ENCODE results near the gene TRIM16. TPM values are rescaled to one million over a fixed set of nuclear protein-coding genes. Genes with fewer than 3 reads are reported as not detected.
A peak's percentile ranks its signal among the peaks of the same experiment; 100 is the strongest.
"Not testable (repeated sequence)": the region's sequence is repeated elsewhere in the genome, so short reads cannot be mapped to it uniquely, and the experiment has no call there.

Gene TRIM16
- total RNA-seq, 4 donors from 2014 or later, result 11.0 to 30.8 (median 19.4) TPM

DNA sequence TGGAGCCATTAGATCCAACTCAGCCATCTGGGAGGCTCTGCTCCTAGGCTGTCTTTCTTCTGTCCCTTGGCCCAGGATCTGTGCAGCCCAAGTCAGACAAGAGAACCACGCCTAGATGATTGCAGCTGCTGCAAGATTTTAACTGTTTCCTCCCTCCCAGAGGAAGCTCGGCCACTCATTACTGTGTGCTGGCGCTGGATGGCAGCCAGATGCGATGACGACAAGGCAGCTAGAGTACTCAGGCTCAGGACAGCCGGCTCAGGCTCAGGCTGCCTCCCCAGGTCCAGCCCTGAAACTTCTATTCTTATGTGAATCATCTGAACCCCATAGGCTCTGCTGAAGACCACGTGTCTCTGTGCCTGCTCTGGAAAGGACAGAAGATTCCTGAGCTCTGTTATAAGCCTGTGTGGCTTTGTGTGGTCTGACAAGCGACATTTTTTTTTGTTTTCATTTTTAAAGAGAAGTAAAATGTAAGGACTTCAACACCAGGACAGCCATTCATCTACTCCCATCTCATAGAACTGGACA is 32.5 kb downstream of the TRIM16 start:
- H3K4me1 ChIP-seq, result peaks cover 0 to 3% of the 10 kb centered on the region in 2 donors
- H3K27me3 ChIP-seq, result no peaks in the 10 kb centered on the region
- no peaks in the 10 kb centered on the region for H3K36me3 ChIP-seq
- peak overlapping the region; percentile 32 to 39 for H3K4me3 ChIP-seq
- DNase-seq, result peak; percentile 91
- H3K9me3 ChIP-seq, result no peaks in the 10 kb centered on the region
- H3K27ac ChIP-seq, result peak overlapping the region; percentile 62 to 70
- TF ChIP-seq, protein P1, sequence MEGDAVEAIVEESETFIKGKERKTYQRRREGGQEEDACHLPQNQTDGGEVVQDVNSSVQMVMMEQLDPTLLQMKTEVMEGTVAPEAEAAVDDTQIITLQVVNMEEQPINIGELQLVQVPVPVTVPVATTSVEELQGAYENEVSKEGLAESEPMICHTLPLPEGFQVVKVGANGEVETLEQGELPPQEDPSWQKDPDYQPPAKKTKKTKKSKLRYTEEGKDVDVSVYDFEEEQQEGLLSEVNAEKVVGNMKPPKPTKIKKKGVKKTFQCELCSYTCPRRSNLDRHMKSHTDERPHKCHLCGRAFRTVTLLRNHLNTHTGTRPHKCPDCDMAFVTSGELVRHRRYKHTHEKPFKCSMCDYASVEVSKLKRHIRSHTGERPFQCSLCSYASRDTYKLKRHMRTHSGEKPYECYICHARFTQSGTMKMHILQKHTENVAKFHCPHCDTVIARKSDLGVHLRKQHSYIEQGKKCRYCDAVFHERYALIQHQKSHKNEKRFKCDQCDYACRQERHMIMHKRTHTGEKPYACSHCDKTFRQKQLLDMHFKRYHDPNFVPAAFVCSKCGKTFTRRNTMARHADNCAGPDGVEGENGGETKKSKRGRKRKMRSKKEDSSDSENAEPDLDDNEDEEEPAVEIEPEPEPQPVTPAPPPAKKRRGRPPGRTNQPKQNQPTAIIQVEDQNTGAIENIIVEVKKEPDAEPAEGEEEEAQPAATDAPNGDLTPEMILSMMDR (IDR thresholded peaks at IDR 0.05), result no peak
- TF ChIP-seq POLR2A (IDR thresholded peaks at IDR 0.05), result peak; percentile 31 to 50
- intact Hi-C loops (cut with DNase I; ENCODE audit: low total_unique reads), result no loop called here

DNA sequence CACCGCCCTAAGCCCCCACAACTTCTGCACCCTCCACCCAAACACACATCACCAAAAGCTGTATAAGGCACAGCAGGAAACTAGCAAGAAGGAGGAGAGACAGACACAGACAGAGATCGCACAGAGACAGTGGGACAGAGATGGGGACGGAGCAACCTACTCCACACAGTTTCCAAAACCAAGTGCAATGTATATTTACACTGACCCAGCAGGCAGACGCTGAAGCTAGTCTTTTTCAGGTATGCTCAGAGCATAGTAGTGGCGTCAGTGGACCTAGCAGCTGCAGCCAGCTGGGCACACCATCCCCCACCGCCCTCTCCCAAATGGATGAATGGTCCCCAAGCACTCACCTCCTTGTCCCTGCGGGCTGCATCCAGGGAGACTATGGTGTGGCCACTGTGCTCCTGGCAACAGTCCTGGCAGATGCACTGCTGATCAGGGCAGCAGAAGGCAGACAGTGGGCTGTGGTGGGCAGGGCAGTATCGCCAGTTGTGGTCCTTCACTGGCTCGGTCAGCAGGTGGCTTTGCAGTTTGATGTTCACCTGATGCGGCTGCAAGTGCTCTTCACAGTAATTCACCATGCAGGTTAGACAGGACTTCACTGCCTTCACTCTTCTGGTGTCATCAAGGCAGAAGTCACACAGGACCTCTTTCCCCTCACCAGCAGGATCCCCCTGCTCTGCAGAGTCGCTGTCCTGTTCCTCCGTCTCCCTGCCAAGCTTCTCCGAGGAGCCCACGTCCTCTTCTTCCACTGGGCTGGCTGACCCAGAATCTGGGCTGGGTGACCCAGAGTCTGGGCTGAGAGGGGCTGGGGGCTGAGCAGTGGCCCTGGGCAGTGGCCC is 33.1 kb downstream of the TRIM16 start:
- Histone ChIP-seq H3K4me1 (peaks cover 0 to 3% of the 10 kb centered on the region in 2 donors), H3K4me3 (peak overlapping the region; percentile 32 to 39), H3K27ac (peak overlapping the region; percentile 62 to 70), H3K27me3 (no peaks in the 10 kb centered on the region), H3K9me3 (no peaks in the 10 kb centered on the region), H3K36me3 (no peaks in the 10 kb centered on the region)
- no peak for DNase-seq
- TF ChIP-seq, protein P1 (IDR thresholded peaks at IDR 0.05), result no peak
- TF ChIP-seq POLR2A (IDR thresholded peaks at IDR 0.05), result no peak
- intact Hi-C loops (cut with DNase I; ENCODE audit: low total_unique reads), result no loop called here

DNA sequence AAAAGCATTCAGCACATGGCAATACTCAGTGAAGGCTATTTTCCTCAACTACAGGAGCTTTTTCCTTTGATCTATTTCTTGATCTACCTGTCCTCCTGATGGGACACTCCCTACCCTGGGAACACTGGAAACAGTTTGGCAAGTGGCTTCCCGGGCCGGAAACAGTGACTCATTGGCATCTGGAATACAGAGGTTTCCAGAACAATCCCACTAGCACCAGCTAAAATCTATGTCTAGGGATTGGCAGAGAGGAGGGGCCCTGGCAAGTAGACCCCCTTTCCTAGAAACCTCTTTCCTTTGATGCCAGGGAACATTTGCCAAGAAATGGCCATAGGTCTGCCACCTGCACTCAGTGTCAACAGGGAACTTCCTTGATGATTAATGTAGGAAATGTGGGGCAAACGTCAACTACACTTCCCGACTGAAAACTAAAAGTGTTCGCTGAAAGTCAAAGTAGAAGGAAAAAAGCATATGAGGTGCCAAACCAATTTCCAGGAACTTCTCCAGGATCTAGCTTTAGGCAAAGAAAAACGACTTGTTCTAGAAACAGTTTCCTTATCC is 34.2 kb downstream of the TRIM16 start:
- no peaks in the 10 kb centered on the region for H3K27me3 ChIP-seq
- H3K4me1 ChIP-seq, result peaks cover 0 to 3% of the 10 kb centered on the region in 2 donors
- peak; percentile 25 to 61 for DNase-seq
- TF ChIP-seq POLR2A (IDR thresholded peaks at IDR 0.05), result no peak
- TF ChIP-seq, protein P1 (IDR thresholded peaks at IDR 0.05), result no peak
- H3K9me3 ChIP-seq, result no peaks in the 10 kb centered on the region
- H3K36me3 ChIP-seq, result no peaks in the 10 kb centered on the region
- H3K4me3 ChIP-seq, result peak overlapping the region in 1 of 2 donors; percentile 32
- intact Hi-C loops (cut with DNase I; ENCODE audit: low total_unique reads), result no loop called here
- H3K27ac ChIP-seq, result peak overlapping the region; percentile 50 to 70

DNA sequence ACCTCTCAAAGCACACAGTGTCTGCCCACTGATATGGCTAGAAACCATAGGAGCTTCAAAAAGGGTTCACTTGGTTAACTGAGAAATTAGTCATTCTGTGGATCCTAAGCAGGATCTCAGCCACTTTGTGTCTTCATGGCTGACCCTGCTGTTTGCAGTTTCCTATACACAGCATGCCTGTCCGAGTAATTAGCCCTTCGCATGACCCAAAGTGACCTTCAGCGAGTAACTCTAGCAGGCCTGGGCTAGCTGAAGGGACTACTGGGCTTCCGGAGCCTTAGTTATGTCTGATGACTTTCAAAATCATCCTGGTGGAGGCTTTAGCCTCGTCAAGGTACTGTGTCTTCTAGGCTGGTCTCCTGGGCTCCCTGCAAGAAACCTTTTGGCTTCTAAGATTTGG is 35.7 kb downstream of the TRIM16 start:
- intact Hi-C loops (cut with DNase I; ENCODE audit: low total_unique reads), result no loop called here
- Histone ChIP-seq H3K27me3 (no peaks in the 10 kb centered on the region), H3K4me1 (peaks cover 0 to 3% of the 10 kb centered on the region in 2 donors), H3K4me3 (no peak overlapping the region), H3K27ac (no peak overlapping the region), H3K9me3 (no peaks in the 10 kb centered on the region), H3K36me3 (no peaks in the 10 kb centered on the region)
- no peak for TF ChIP-seq POLR2A (IDR thresholded peaks at IDR 0.05)
- TF ChIP-seq, protein P1 (IDR thresholded peaks at IDR 0.05), result no peak
- no peak for DNase-seq

DNA sequence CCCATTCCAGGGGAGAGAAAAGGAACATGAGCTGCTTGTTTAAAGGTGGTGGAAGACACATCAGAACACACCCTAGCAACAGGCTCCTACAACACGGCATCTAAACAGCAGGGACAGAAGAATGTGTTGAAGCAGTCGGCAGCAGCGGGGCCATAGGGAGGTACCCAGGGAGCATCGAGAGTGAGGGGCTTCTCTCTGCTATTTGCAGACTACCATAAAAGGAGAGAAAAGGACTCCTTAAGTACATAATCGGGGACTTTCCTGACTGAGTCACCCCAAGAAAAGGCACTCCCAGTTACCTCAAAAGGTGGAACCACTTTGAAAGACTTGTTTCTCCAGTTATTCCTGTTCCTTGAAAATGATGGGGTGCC is 38.2 kb downstream of the TRIM16 start:
- H3K9me3 ChIP-seq; H3K27me3 ChIP-seq; H3K4me1 ChIP-seq; DNase-seq; H3K36me3 ChIP-seq; intact Hi-C loops (cut with DNase I; ENCODE audit: low total_unique reads); H3K4me3 ChIP-seq: not testable (repeated sequence)
- H3K27ac ChIP-seq, result peak overlapping the region in 1 of 2 donors; percentile 14

DNA sequence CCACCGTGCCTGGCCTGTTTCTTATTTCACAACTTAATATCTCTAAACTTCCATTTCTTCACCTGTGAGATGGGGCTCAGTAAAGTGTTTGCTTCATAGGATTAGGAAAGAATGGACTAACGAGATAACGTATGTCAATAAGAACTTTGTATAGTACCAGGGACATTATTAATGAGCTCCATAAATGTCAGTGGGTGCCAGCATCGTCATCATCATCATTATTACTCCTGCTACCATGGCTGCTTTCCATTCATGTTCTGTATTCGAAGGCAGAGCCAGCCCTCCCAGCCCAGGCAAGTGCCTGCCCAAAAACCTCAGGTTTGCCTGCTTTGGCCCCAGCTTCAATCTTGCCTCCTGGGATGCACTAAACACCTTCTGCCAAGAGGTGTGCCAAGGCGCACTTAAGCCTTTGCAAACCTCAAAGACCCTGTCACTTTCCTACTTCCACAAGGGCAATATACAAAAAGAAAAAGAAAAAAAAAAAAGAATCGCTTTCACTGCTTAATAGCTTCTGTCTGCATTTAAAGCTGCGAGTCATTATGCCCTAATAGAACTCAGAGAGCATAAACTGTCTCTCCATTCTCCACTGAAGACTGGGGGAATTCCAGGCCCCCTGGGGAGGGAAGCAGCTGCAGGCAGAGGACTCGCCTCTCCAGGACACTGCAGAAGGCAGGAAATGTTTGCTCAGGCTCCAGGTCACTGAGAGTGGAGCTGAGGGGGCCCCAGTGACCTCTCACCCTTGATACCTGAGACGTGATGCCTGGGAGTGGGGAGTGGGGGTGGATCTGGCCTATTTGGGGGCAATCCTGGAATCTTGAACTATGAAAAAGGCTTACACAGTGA is 38.8 kb downstream of the TRIM16 start:
- not testable (repeated sequence) for H3K4me3 ChIP-seq, DNase-seq
- peak overlapping the region in 1 of 2 donors; percentile 14 for H3K27ac ChIP-seq

DNA sequence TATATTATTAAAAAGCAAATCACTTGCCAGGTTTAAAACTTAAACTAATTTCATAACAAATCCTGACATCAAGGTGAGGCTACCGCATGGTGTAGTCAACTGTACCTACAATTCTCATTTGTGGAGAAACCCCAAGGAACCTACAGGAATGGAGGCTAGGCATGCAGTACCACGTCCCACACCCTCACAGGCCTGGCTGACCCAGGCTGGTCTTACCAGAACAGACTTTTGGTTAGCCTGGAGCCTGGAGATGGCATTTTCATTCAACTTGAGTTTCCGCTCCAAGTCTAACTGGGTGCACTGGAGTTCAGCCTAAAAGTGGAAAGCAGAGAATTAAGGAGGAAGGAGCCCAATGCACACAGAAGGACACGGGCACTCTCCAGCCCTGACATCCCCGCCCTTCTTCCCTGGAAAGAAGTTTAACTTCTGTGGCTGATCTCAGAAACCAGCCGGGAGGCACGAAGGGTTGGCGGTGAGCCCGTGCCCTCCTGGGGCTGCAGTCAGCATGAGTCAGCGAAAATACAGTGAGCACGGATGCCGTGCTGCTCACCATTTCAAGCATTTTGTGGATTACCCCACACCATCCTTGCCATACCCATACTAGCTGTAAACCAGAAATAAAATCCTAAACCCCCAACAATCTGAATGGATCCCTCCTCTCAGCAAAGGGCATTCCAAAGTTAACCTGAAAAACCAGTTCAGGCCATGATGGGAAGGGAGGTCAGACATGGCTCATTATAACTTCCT is 41.4 kb downstream of the TRIM16 start:
- not testable (repeated sequence) for H3K4me1 ChIP-seq

More for the DNA sequence above, 38.8 kb downstream of the TRIM16 start:
- intact Hi-C loops (cut with DNase I; ENCODE audit: low total_unique reads); H3K4me1 ChIP-seq; H3K36me3 ChIP-seq; H3K9me3 ChIP-seq; H3K27me3 ChIP-seq: not testable (repeated sequence)

More for the DNA sequence above, 41.4 kb downstream of the TRIM16 start:
- H3K27me3 ChIP-seq; H3K36me3 ChIP-seq; H3K27ac ChIP-seq; H3K4me3 ChIP-seq; intact Hi-C loops (cut with DNase I; ENCODE audit: low total_unique reads); H3K9me3 ChIP-seq; DNase-seq: not testable (repeated sequence)
